Neural progenitor cell (in vitro differentiated cells): ENCODE results near the gene ICA1L. TPM values are rescaled to one million over a fixed set of nuclear protein-coding genes. Genes with fewer than 3 reads are reported as not detected.

Source experiments
- DNase-seq: peaks from one replicate; pipeline ENCODE4 v3.0.0-alpha.2; 2016; ENCODE audit warnings: low spot score
- H2AFZ ChIP-seq: fragments of 200-600 bp; sonication (generic); replicated peaks from 2 replicates; pipeline ENCODE4 v1.6.1; 2016; ENCODE audit warnings: antibody characterized with exemption
- H3F3A ChIP-seq: fragments of 200-600 bp; sonication (generic); 2 replicates; pipeline ENCODE4 v1.6.1; 2016; ENCODE audit warnings: antibody characterized with exemption, low read depth
- H3K27ac ChIP-seq: fragments of 200-600 bp; sonication (generic); 2 replicates; pipeline ENCODE4 v1.5.1; 2016; ENCODE audit warnings: mild to moderate bottlenecking
- H3K27me3 ChIP-seq: fragments of 200-600 bp; sonication (generic); 2 replicates; pipeline ENCODE4 v1.6.1; 2016; ENCODE audit warnings: mild to moderate bottlenecking, moderate library complexity
- H3K36me3 ChIP-seq: fragments of 200-600 bp; sonication (generic); 2 replicates; pipeline ENCODE4 v1.5.1; 2016
- H3K4me1 ChIP-seq: fragments of 200-600 bp; sonication (generic); 2 replicates; pipeline ENCODE4 v1.6.1; 2016; ENCODE audit warnings: mixed run types
- H3K4me2 ChIP-seq: fragments of 200-600 bp; sonication (generic); 2 replicates; pipeline ENCODE4 v1.6.1; 2016
- H3K4me3 ChIP-seq: fragments of 200-600 bp; sonication (generic); 2 replicates; pipeline ENCODE4 v1.5.1; 2016
- H3K79me2 ChIP-seq: fragments of 200-600 bp; sonication (generic); 2 replicates; pipeline ENCODE4 v1.6.1; 2016; ENCODE audit warnings: low read depth
- H3K9ac ChIP-seq: fragments of 200-600 bp; sonication (generic); 2 replicates; pipeline ENCODE4 v1.6.1; 2016
- H3K9me3 ChIP-seq: fragments of 200-600 bp; sonication (generic); 2 replicates; pipeline ENCODE4 v1.5.1; 2016; ENCODE audit warnings: low read depth
- H4K20me1 ChIP-seq: fragments of 200-600 bp; sonication (generic); 2 replicates; pipeline ENCODE4 v1.6.1; 2016; ENCODE audit warnings: low read depth
- H3K27ac Mint-ChIP-seq: 3 replicates; pipeline ENCODE4 v1.8.0; 2021; ENCODE audit warnings: mixed read lengths
- H3K27me3 Mint-ChIP-seq: 2 replicates; pipeline ENCODE4 v1.8.0; 2022; ENCODE audit warnings: low read depth, mild to moderate bottlenecking, inconsistent platforms, moderate library complexity, mixed read lengths; ENCODE audit not compliant: insufficient read depth
- H3K36me3 Mint-ChIP-seq: 3 replicates; pipeline ENCODE4 v1.8.0; 2021; ENCODE audit warnings: mixed read lengths
- H3K4me1 Mint-ChIP-seq: 3 replicates; pipeline ENCODE4 v1.8.0; 2021; ENCODE audit warnings: mixed read lengths
- H3K4me3 Mint-ChIP-seq: 3 replicates; pipeline ENCODE4 v1.8.0; 2021; ENCODE audit warnings: mild to moderate bottlenecking, moderate library complexity, mixed read lengths
- H3K9me3 Mint-ChIP-seq: 3 replicates; pipeline ENCODE4 v1.8.0; 2020; ENCODE audit warnings: mixed read lengths
- EZH2 ChIP-seq: fragments of 200-600 bp; sonication (generic); IDR thresholded peaks from 2 replicates; pipeline ENCODE4 v1.6.1; 2017; ENCODE audit warnings: antibody characterized with exemption, mild to moderate bottlenecking, moderate library complexity
- EZH2phosphoT487 ChIP-seq: fragments of 200-600 bp; sonication (generic); IDR thresholded peaks from 2 replicates; pipeline ENCODE4 v1.6.1; 2017; ENCODE audit warnings: antibody characterized with exemption
- total RNA-seq: library from RNA; depleted of rRNA; stranded (reverse); fragments of >200 nt; gene quantifications from 2 replicates; pipeline ENCODE4 v1.2.3, GENCODE V29; 2015; ENCODE audit warnings: low replicate concordance
- TF ChIP-seq, protein P1 (sequence below): fragments of 200-600 bp; sonication (generic); IDR thresholded peaks from 2 replicates; pipeline ENCODE4 v1.5.1; 2017; ENCODE audit warnings: antibody characterized with exemption, mild to moderate bottlenecking

ICA1L gene
- total RNA-seq, 1 donor from 2014 or later, result 27.5 TPM

DNA sequence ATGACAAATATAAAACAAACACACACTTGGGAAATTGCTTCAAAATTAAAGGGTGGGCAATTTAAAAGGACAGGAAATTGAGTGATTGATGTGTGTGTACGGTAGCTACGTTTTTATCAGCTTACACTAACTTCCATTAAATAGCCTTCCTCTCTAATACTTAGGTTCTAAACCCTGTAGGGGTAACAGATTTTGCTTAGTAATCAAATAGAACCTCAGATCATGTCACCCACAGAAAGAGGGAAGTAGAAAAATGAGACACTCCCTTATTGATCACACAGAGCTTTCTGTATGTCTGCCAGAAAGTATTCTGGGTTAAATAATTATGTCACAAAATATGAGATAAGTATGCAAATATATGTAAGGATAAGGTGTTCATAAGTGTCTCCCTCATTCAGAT is 93.3 kb downstream of the ICA1L start:
- H3K27ac ChIP-seq, result no peak overlapping the region
- H3K9me3 ChIP-seq, result no peaks in the 10 kb centered on the region
- TF ChIP-seq EZH2phosphoT487, result no peak
- TF ChIP-seq, protein P1, sequence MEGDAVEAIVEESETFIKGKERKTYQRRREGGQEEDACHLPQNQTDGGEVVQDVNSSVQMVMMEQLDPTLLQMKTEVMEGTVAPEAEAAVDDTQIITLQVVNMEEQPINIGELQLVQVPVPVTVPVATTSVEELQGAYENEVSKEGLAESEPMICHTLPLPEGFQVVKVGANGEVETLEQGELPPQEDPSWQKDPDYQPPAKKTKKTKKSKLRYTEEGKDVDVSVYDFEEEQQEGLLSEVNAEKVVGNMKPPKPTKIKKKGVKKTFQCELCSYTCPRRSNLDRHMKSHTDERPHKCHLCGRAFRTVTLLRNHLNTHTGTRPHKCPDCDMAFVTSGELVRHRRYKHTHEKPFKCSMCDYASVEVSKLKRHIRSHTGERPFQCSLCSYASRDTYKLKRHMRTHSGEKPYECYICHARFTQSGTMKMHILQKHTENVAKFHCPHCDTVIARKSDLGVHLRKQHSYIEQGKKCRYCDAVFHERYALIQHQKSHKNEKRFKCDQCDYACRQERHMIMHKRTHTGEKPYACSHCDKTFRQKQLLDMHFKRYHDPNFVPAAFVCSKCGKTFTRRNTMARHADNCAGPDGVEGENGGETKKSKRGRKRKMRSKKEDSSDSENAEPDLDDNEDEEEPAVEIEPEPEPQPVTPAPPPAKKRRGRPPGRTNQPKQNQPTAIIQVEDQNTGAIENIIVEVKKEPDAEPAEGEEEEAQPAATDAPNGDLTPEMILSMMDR, result no peak
- TF ChIP-seq EZH2, result no peak
- H3K9me3 Mint-ChIP-seq, result no peaks in the 10 kb centered on the region
- H3K4me2 ChIP-seq, result no peak overlapping the region
- no peaks in the 10 kb centered on the region for H3K4me1 ChIP-seq
- H3K36me3 ChIP-seq, result no peaks in the 10 kb centered on the region
- no peaks in the 10 kb centered on the region for H3K4me1 Mint-ChIP-seq
- DNase-seq, result no peak
- H3K4me3 ChIP-seq, result no peak overlapping the region
- H2AFZ ChIP-seq, result no peak overlapping the region
- peaks cover 2% of the 10 kb centered on the region for H3K27me3 Mint-ChIP-seq
- peaks cover 44% of the 10 kb centered on the region for H3K36me3 Mint-ChIP-seq
- no peaks in the 10 kb centered on the region for H3F3A ChIP-seq
- H3K9ac ChIP-seq, result no peak overlapping the region
- no peaks in the 10 kb centered on the region for H3K27me3 ChIP-seq
- no peaks in the 10 kb centered on the region for H4K20me1 ChIP-seq
- no peak overlapping the region for H3K27ac Mint-ChIP-seq
- H3K4me3 Mint-ChIP-seq, result no peak overlapping the region
- H3K79me2 ChIP-seq, result no peaks in the 10 kb centered on the region

DNA sequence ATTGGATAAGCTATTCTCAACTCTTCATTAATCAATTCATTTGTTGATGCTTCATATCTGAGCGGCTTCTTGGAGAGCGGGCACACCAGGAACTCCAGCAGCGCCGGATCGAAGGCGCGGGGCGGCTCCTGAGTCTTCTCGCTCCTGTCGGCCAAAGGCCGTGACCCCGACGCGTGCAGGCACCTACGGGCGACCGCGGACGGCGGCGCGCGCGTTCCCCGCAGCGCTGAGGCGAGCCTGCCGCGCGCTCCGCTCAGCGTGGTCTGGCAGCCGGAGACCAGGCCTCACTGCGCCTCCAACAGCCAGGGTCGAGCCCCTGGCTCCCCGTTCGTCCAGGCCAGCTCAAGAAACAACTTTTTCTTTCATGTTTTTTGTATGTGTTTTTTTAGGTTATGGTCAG is 97.5 kb downstream of the ICA1L start:
- Mint-ChIP-seq H3K36me3 (peaks cover 31% of the 10 kb centered on the region), H3K9me3 (no peaks in the 10 kb centered on the region), H3K4me3 (no peak overlapping the region), H3K27me3 (no peaks in the 10 kb centered on the region), H3K4me1 (no peaks in the 10 kb centered on the region), H3K27ac (no peak overlapping the region)
- no peaks in the 10 kb centered on the region for H3F3A ChIP-seq
- no peak overlapping the region for H3K27ac ChIP-seq
- no peaks in the 10 kb centered on the region for H3K9me3 ChIP-seq
- H3K4me1 ChIP-seq, result no peaks in the 10 kb centered on the region
- H3K36me3 ChIP-seq, result peaks cover 6% of the 10 kb centered on the region
- no peaks in the 10 kb centered on the region for H3K79me2 ChIP-seq
- DNase-seq, result no peak
- H3K27me3 ChIP-seq, result no peaks in the 10 kb centered on the region
- no peaks in the 10 kb centered on the region for H4K20me1 ChIP-seq
- no peak overlapping the region for H3K4me3 ChIP-seq
- TF ChIP-seq, protein P1, result no peak
- TF ChIP-seq EZH2phosphoT487 (no peak), EZH2 (no peak)
- no peak overlapping the region for H3K9ac ChIP-seq
- no peak overlapping the region for H3K4me2 ChIP-seq
- H2AFZ ChIP-seq, result no peak overlapping the region

DNA sequence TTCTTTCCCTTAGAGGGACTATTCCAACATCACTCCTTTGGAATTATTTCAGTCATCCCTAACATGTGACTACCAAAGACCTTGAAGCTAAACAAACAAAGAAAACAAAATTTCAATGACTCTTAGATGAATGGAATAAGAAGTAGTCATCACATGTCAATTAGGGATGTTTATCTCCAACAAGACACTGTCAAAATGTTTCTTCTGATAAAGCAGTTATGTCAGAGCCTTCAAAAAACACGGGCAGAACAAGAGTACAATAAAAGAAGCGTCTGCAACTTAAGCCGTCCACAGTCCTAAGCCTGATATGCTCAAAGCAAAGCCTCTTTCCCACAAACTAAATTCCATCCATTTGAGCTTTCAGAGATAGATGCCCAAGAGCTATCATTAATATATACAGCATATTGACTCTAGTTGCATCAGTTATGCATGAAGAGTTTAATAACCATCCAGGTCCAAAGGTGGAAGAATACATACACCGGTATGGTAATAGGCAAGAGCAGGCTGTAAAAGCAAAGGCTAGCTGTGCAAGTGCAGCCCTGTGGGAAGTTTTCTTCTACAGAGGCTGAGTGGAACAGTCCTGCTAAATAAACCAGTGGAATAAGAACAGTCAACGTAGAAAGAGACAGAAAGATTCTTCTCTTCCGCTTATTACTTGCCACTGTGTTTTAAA is 98.1 kb downstream of the ICA1L start:
- H3K9ac ChIP-seq, result no peak overlapping the region
- no peak for DNase-seq
- H3K27ac ChIP-seq, result no peak overlapping the region
- no peak overlapping the region for H3K4me2 ChIP-seq
- H3K9me3 Mint-ChIP-seq, result no peaks in the 10 kb centered on the region
- no peak overlapping the region for H3K4me3 ChIP-seq
- TF ChIP-seq EZH2 (no peak), EZH2phosphoT487 (no peak)
- TF ChIP-seq, protein P1, result no peak
- H3K27ac Mint-ChIP-seq, result no peak overlapping the region
- no peak overlapping the region for H3K4me3 Mint-ChIP-seq
- H3K36me3 Mint-ChIP-seq, result peaks cover 30% of the 10 kb centered on the region
- no peaks in the 10 kb centered on the region for H3F3A ChIP-seq
- H3K4me1 Mint-ChIP-seq, result no peaks in the 10 kb centered on the region
- no peaks in the 10 kb centered on the region for H3K79me2 ChIP-seq
- H4K20me1 ChIP-seq, result no peaks in the 10 kb centered on the region
- no peak overlapping the region for H2AFZ ChIP-seq
- no peaks in the 10 kb centered on the region for H3K27me3 ChIP-seq
- no peaks in the 10 kb centered on the region for H3K9me3 ChIP-seq
- H3K27me3 Mint-ChIP-seq, result no peaks in the 10 kb centered on the region
- no peaks in the 10 kb centered on the region for H3K4me1 ChIP-seq
- H3K36me3 ChIP-seq, result peaks cover 6% of the 10 kb centered on the region
